ENCODE measurements around the gene PTPRZ1. TPM values are rescaled to one million over a fixed set of nuclear protein-coding genes. Genes with fewer than 3 reads are reported as not detected.
A peak's percentile ranks its signal among the peaks of the same experiment; 100 is the strongest.

The PTPRZ1 gene
- total RNA-seq, 1 donor from 2014 or later = 0.65 TPM

DNA sequence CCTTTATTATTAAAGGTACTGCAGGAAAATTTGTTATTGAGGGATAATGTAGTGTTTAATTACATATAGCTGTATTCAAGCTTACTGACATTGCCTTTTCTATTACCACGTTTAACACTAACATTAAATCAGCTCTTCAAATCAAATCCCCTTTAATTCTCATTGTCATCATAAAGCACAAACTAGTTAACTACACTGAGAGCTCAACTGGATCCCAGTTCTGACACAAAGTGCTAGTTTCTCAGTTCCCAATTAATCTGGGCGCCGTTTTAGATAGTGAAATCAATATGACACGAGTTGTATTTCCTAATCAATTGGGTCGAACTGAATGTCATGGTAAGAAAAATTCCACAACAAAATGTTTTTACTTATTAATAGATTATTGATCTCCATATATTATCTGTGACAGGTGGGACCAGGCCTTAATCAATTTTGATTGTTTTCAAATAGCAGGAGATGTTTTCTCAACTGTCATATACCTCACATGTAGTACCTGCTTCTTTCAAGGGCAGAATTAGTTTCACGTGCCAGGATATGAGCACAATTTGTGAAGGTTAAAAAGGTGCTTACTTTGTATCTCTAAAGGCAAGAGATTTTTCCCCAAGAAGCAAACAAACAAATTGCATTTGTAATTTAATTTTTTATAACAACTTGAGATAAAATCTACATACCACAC, 200.1 kb downstream of the PTPRZ1 start:
- intact Hi-C loops (cut with DNase I) = no loop called here
- ATAC-seq (ENCODE audit: poor library complexity) (no peak), DNase-seq (no peak)

DNA sequence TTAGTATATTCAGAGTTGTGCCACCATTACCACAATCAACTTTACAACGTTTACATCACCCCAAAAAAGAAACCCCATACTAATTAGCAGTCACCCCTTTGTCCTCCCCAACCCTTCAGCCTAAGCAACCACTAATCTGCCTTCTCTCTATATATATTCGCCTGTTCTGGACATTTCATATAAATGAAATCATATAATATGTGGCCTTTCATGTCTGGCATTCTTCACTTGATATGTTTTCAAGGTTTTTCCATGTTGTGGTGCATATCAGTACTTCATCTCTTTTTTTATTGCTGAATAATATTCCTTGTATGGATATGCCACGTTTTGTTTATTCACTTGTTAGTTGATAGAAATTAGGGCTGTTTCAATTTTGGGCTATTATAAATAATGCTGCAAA, 200.7 kb downstream of the PTPRZ1 start:
- DNase-seq = no peak
- intact Hi-C loops (cut with DNase I) = no loop called here
- ATAC-seq (ENCODE audit: poor library complexity) = no peak

- no peak for DNase-seq
- ATAC-seq (ENCODE audit: poor library complexity) = no peak
- intact Hi-C loops (cut with DNase I) = no loop called here
These were observed 209.2 kb downstream of the PTPRZ1 start for GRCh38 chr7:122082160-122082559.

DNA sequence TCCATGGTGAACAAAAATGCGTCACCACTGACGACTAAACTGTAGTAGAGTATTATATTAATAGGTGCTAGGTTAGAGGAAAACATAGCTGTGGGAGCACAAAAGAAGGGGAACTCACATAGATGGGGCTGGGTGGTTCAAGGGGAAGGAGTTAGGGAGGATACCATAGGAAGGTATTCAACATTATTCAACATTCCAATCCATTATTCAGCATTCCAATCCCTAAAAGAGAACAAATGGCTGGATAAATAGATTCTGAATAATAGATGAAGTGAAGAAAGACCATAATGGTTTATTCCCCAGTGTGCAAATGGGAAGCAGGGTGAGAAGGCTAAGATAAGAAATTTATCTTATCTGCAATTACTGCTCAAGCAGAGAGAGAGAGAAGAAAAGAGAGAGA, 209.7 kb downstream of the PTPRZ1 start:
- intact Hi-C loops (cut with DNase I) = no loop called here
- no peak for ATAC-seq (ENCODE audit: poor library complexity)
- no peak for DNase-seq

- DNase-seq (peak; percentile 54), ATAC-seq (ENCODE audit: poor library complexity) (no peak)
- intact Hi-C loops (cut with DNase I) = no loop called here
These were observed 220.2 kb downstream of the PTPRZ1 start for GRCh38 chr7:122092964-122093797.

- DNase-seq (no peak), ATAC-seq (ENCODE audit: poor library complexity) (no peak)
- intact Hi-C loops (cut with DNase I) = no loop called here
These were observed 221.6 kb downstream of the PTPRZ1 start for GRCh38 chr7:122094549-122094948.

- no peak for ATAC-seq (ENCODE audit: poor library complexity)
- intact Hi-C loops (cut with DNase I) = no loop called here
- no peak for DNase-seq
These were observed 222.7 kb downstream of the PTPRZ1 start for GRCh38 chr7:122095642-122096041.

- no peak for ATAC-seq (ENCODE audit: poor library complexity)
These were observed 227.1 kb downstream of the PTPRZ1 start for GRCh38 chr7:122100021-122100420.

DNA sequence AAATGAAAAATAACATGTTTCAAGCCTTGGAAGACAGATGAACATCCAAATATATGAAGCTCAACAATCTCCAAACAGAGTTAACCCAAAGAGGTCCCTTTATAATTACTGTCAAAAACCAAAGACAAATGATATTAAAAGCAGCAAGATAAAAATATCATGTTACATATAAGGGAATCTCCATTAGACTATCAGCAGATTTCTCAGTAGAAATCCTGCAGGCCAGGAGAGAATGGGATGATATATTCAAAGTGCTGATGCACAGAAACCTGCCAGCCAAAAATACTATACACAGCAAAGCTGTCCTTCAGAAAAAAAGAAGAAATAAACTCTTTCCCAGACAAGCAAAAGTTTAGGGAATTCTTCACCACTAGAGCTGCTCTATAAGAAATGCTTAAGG, 230.1 kb downstream of the PTPRZ1 start:
- no peak for ATAC-seq (ENCODE audit: poor library complexity)
- no peak for DNase-seq
- intact Hi-C loops (cut with DNase I) = no loop called here

More at GRCh38 chr7:122100021-122100420, 227.1 kb downstream of the PTPRZ1 start:
- DNase-seq = no peak
- intact Hi-C loops (cut with DNase I) = no loop called here

All from Right ventricle myocardium superior (tissue), 1 donor.